Ectodermal cell (in vitro differentiated cells): ENCODE data around the gene CHRNB1.

Experiments used
- H3K27ac ChIP-seq: 2 replicates; pipeline ENCODE4 v1.7.0; 2013; ENCODE audit warnings: mild to moderate bottlenecking, low read depth, low read length; ENCODE audit not compliant: insufficient read depth, poor library complexity, severe bottlenecking
- H3K27me3 ChIP-seq: 2 replicates; pipeline ENCODE4 v1.7.0; 2013; ENCODE audit warnings: mild to moderate bottlenecking, low read length; ENCODE audit not compliant: insufficient read depth, control insufficient read depth, poor library complexity, severe bottlenecking
- H3K36me3 ChIP-seq: one replicate; pipeline ENCODE4 v1.7.0; 2013; ENCODE audit warnings: low read length; ENCODE audit not compliant: control insufficient read depth, insufficient read depth
- H3K4me1 ChIP-seq: one replicate; pipeline ENCODE4 v1.7.0; 2013; ENCODE audit warnings: low read length; ENCODE audit not compliant: control insufficient read depth, insufficient read depth
- H3K4me3 ChIP-seq: 2 replicates; pipeline ENCODE4 v1.7.0; 2013; ENCODE audit warnings: low read depth, low read length, control low read depth; ENCODE audit not compliant: insufficient read depth
- H3K9me3 ChIP-seq: 2 replicates; pipeline ENCODE4 v1.7.0; 2013; ENCODE audit warnings: mild to moderate bottlenecking, low read length, moderate library complexity; ENCODE audit not compliant: control insufficient read depth
- WGBS, 2 experiments: methylation state at CpG; one replicate each; pipeline ENCODE4 v1.1.7; 2013; ENCODE audit warnings: missing lambda C conversion rate in 2 of 2; 5-methylcytosine and 5-hydroxymethylcytosine counted together

Gene CHRNB1

DNA sequence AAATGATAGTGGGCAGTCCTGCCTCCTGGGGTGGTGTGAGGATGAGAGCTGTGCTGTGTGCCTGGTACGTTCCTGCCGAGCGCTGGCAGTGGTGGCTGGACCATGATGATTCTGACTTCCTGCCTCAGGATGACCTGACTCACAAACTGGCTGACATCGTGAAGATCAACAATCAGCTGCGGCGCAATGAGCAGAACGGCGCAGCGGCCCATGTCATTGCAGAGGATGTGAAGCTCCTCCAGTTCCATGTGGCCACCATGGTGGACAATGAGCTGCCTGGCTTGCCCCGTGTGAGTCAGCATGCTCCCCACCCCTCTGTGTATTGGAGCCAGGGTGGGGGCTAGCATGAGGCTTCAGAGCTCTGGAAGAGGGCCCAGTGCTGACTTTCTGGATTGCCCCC is 52.4 kb downstream of the CHRNB1 start:
- Histone ChIP-seq H3K4me1 (no peaks in the 10 kb centered on the region), H3K9me3 (no peaks in the 10 kb centered on the region), H3K4me3 (no peak overlapping the region), H3K27me3 (no peaks in the 10 kb centered on the region), H3K36me3 (peaks cover 57% of the 10 kb centered on the region), H3K27ac (no peak overlapping the region)
- 95 to 98% methylated on average over 10 of the region's 10 CpGs for WGBS, 2 experiments

DNA sequence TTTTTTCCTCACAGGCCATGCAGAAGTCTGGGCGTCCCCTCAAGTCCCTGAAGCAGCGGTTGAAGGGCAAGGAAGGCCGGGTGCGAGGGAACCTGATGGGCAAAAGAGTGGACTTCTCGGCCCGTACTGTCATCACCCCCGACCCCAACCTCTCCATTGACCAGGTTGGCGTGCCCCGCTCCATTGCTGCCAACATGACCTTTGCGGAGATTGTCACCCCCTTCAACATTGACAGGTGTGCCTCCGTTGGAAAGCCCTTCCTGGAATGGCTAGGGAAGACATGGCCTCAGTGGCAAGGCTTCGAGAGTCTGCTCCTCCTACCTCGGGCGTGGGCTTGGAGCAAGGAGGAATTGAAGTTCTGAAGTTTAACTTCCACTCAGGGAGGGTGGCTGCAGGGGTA is 52.8 kb downstream of the CHRNB1 start:
- Histone ChIP-seq H3K4me3 (no peak overlapping the region), H3K4me1 (no peaks in the 10 kb centered on the region), H3K27ac (no peak overlapping the region), H3K36me3 (peaks cover 59% of the 10 kb centered on the region), H3K27me3 (no peaks in the 10 kb centered on the region), H3K9me3 (no peaks in the 10 kb centered on the region)
- 98% methylated on average over 14 of the region's 14 CpGs for WGBS, 2 experiments

GRCh38 chr17:7499161-7499560 is 54.3 kb downstream of the CHRNB1 start:
- H3K9me3 ChIP-seq: no peaks in the 10 kb centered on the region
- WGBS, 2 experiments: 92 to 93% methylated on average over 11 of the region's 11 CpGs
- H3K36me3 ChIP-seq: peaks cover 74% of the 10 kb centered on the region
- no peaks in the 10 kb centered on the region for H3K27me3 ChIP-seq
- H3K27ac ChIP-seq: no peak overlapping the region
- no peak overlapping the region for H3K4me3 ChIP-seq
- H3K4me1 ChIP-seq: no peaks in the 10 kb centered on the region

- Histone ChIP-seq H3K4me3 (no peak overlapping the region), H3K4me1 (no peaks in the 10 kb centered on the region), H3K36me3 (peaks cover 75% of the 10 kb centered on the region), H3K27me3 (no peaks in the 10 kb centered on the region), H3K9me3 (no peaks in the 10 kb centered on the region), H3K27ac (no peak overlapping the region)
- WGBS, 2 experiments: 90 to 91% methylated on average over 14 of the region's 14 CpGs
Observed at GRCh38 chr17:7501729-7502128, 56.9 kb downstream of the CHRNB1 start.

DNA sequence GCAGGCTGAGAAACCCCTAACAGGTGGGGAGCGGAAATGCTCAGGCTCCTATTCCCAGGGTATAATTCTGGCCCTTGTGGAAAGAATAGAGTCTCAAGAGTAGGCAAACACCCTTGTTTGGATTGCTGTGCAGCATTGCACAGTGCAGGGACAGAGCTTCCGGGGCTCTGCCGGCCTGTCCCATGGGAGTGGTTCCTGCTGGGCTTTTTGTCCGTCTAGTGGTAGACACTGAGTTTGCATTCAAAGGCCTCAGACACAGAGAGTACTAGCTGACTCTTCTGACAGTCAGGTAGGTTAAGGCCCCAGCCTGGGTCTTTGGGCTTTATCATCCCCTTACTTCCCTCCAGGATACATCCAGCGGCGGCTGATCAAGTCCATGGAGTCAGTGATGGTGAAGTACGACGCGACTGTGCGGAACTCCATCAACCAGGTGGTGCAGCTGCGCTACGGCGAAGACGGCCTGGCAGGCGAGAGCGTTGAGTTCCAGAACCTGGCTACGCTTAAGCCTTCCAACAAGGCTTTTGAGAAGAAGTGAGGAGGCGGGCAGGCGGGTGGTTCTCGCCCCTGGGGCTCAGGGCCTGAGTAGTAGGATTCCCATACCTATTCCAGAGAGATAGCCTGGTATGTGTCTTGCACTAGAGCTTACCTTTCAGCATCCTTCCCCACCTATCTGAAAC is 57.4 kb downstream of the CHRNB1 start:
- H3K27ac ChIP-seq: no peak overlapping the region
- H3K36me3 ChIP-seq: peaks cover 69% of the 10 kb centered on the region
- H3K4me3 ChIP-seq: no peak overlapping the region
- H3K9me3 ChIP-seq: no peaks in the 10 kb centered on the region
- WGBS, 2 experiments: 93 to 94% methylated on average over 20 of the region's 20 CpGs
- no peaks in the 10 kb centered on the region for H3K27me3 ChIP-seq
- no peaks in the 10 kb centered on the region for H3K4me1 ChIP-seq

DNA sequence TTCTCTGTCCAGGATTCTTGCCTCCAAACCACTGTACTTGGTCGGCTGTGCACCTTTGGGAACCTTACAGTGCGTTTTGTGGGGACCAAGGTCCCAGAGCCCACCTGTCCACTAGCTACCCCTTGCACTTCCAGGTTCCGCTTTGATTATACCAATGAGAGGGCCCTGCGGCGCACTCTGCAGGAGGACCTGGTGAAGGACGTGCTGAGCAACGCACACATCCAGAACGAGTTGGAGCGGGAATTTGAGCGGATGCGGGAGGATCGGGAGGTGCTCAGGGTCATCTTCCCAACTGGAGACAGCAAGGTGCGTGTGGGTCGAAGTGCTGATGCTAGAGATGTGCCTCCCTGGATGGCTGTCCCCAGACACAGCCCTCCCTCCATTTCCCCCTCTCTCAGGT is 58.1 kb downstream of the CHRNB1 start:
- no peaks in the 10 kb centered on the region for H3K9me3 ChIP-seq
- no peaks in the 10 kb centered on the region for H3K4me1 ChIP-seq
- no peak overlapping the region for H3K4me3 ChIP-seq
- H3K27me3 ChIP-seq: no peaks in the 10 kb centered on the region
- WGBS, 2 experiments: 93% methylated on average over 14 of the region's 14 CpGs
- peaks cover 65% of the 10 kb centered on the region for H3K36me3 ChIP-seq
- no peak overlapping the region for H3K27ac ChIP-seq

DNA sequence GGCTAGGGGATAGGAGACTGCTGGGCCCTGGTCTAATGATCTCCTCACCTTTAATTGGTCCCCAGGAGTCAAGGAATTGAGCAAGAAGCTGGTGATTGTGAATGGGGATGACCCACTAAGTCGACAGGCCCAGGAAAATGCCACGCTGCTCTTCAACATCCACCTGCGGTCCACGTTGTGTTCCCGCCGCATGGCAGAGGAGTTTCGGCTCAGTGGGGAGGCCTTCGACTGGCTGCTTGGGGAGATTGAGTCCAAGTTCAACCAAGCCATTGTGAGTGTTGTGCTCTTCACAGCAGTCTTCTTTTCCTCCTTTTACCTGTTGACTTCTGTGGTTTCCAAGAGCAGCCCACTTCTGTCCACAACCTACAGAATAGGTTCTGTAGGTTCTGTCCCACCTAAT is 58.7 kb downstream of the CHRNB1 start:
- Histone ChIP-seq H3K4me1 (no peaks in the 10 kb centered on the region), H3K27me3 (no peaks in the 10 kb centered on the region), H3K27ac (no peak overlapping the region), H3K36me3 (peaks cover 65% of the 10 kb centered on the region), H3K9me3 (no peaks in the 10 kb centered on the region), H3K4me3 (no peak overlapping the region)
- 95 to 96% methylated on average over 8 of the region's 8 CpGs for WGBS, 2 experiments
